ENCODE results near the gene ZBTB39.

- TF ChIP-seq CTCF (IDR thresholded peaks at IDR 0.05; ENCODE audit: low read depth, low read length): no peak
- TF ChIP-seq, protein P1, sequence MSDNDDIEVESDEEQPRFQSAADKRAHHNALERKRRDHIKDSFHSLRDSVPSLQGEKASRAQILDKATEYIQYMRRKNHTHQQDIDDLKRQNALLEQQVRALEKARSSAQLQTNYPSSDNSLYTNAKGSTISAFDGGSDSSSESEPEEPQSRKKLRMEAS (IDR thresholded peaks at IDR 0.05; ENCODE audit: low read depth, low read length): no peak
- TF ChIP-seq POLR2A (IDR thresholded peaks at IDR 0.05; ENCODE audit: extremely low read depth, insufficient read length): no peak
- TF ChIP-seq MYC (IDR thresholded peaks at IDR 0.05; ENCODE audit: low read depth, low read length): no peak
Measured at GRCh38 chr12:56979628-56980027, 26.7 kb downstream of the ZBTB39 start.

Measured in NB4 (cell line).